Spleen (tissue), 7 donors: ENCODE data around the gene LAMB1.

Experiments
- CTCF ChIP-seq, 11 experiments: fragments of 200-600 bp in 7 of 11; fragments of 450-650 bp in 4 of 11; sonication (generic) in 4 of 11; IDR thresholded peaks in 8 of 11; conservative IDR thresholded peaks in 3 of 11; 1 replicate in 7 of 11; 2 replicates in 4 of 11; pipeline versions ENCODE4 v1.4.0 to v1.8.0; 2016 to 2021; ENCODE audit warnings: antibody characterized with exemption in 11 of 11, inconsistent platforms in 4 of 11, mild to moderate bottlenecking in 1 of 11
- POLR2AphosphoS5 ChIP-seq, 3 donors: sonication (generic); formaldehyde crosslinking; IDR thresholded peaks; one replicate each; pipeline ENCODE4 v1.5.1; 2017; ENCODE audit warnings: antibody characterized with exemption in 3 of 3
- donor health status: DM: no; HTN: no; CAD: no; lungs with moderate emphysema.
- donor health status: DM: no; HTN: no; CAD: no.
- donor health status: DM: no; HTN: no; CAD: no.

DNA sequence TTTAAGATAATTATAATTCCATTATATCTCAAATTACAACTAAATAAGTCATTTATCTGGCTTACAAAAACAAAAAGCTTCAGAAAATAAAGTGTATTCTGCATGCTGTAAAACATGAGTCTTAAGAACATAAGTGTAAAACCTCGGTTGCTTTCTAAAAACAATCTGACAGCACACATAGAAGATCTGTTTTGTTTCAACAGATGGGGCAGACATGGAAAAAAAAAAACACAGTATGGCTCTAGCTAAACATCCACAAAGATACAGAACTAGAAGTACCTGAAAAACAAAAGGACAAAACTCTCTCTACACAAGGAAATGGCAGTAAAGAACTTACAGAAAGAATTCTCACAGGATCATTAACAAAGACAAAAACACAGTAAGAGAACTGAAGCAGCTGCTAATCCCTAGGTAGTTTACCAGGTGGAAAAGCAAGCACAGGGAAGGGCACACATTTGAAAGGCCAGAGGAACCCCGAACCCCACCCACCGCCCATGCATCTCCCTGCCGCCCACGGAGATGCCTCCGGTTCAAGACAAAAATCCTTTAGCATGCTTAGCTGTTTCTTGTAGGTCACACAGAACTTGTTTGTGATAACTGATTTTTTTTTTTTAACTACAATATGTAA is 69.5 kb downstream of the LAMB1 start:
- no peak for TF ChIP-seq CTCF (IDR thresholded peaks at IDR 0.05 in 8 of 11, conservative IDR thresholded peaks at IDR 0.05 in 3 of 11)
- TF ChIP-seq POLR2AphosphoS5 (IDR thresholded peaks at IDR 0.05): no peak
